PC-9 (cell line): ENCODE results near the gene ETV3L. TPM values are rescaled to one million over a fixed set of nuclear protein-coding genes. Genes with fewer than 3 reads are reported as not detected.

Experiments
- BruUV-seq: library from RNA; stranded (reverse); fragments of 400-500 nt; replicated peaks from 2 replicates; lab custom pipeline; 2021; lab: Mats Ljungman, UMichigan
- CTCF ChIA-PET: fragments of 300-600 bp; sonication (Branson Sonifier 250); formaldehyde crosslinking; loops from one replicate; lab custom pipeline; 2022; ENCODE audit warnings: antibody characterized with exemption; lab: Charles Lee
- POLR2A ChIA-PET: fragments of 300-600 bp; sonication (Branson Sonifier 250); formaldehyde crosslinking; loops from one replicate; lab custom pipeline; 2022; ENCODE audit warnings: antibody characterized with exemption; ENCODE audit not compliant: unreplicated experiment; lab: Charles Lee
- DNase-seq, 2 experiments: peaks; one replicate each; pipeline versions ENCODE4 v3.0.0 to v3.0.0-alpha.2; 2015 to 2022; ENCODE audit warnings: mixed read lengths in 1 of 2
- H2AFZ ChIP-seq: fragments of 200-600 bp; sonication (generic); 2 replicates; pipeline ENCODE4 v1.8.1; 2017; ENCODE audit warnings: antibody characterized with exemption
- H3F3A ChIP-seq: fragments of 200-600 bp; sonication (generic); 2 replicates; pipeline ENCODE4 v1.8.1; 2017; ENCODE audit warnings: antibody characterized with exemption, mild to moderate bottlenecking, low read depth; ENCODE audit not compliant: insufficient read depth
- H3K27ac ChIP-seq: fragments of 200-600 bp; sonication (generic); 2 replicates; pipeline ENCODE4 v1.6.1; 2016; ENCODE audit warnings: mixed run types
- H3K27me3 ChIP-seq: fragments of 200-600 bp; sonication (generic); 2 replicates; pipeline ENCODE4 v1.6.1; 2016; ENCODE audit warnings: low read depth, mixed run types; ENCODE audit not compliant: insufficient read depth
- H3K36me3 ChIP-seq: fragments of 200-600 bp; sonication (generic); 2 replicates; pipeline ENCODE4 v1.6.1; 2016; ENCODE audit warnings: low read depth, mixed run types
- H3K4me1 ChIP-seq: fragments of 200-600 bp; sonication (generic); replicated peaks from 2 replicates; pipeline ENCODE4 v1.6.1; 2016; ENCODE audit warnings: mixed run types; ENCODE audit not compliant: insufficient read depth
- H3K4me2 ChIP-seq: fragments of 200-600 bp; sonication (generic); 2 replicates; pipeline ENCODE4 v1.6.1; 2017; ENCODE audit warnings: mixed run types
- H3K4me3 ChIP-seq: fragments of 200-600 bp; sonication (generic); 2 replicates; pipeline ENCODE4 v1.6.1; 2016; ENCODE audit warnings: mixed run types
- H3K79me2 ChIP-seq: fragments of 200-600 bp; sonication (generic); 2 replicates; pipeline ENCODE4 v1.6.1; 2017; ENCODE audit warnings: low read depth, mixed run types
- H3K9me2 ChIP-seq: fragments of 200-600 bp; sonication (generic); 2 replicates; pipeline ENCODE4 v1.8.1; 2017; ENCODE audit warnings: mild to moderate bottlenecking; ENCODE audit not compliant: insufficient read depth
- H3K9me3 ChIP-seq: fragments of 200-600 bp; sonication (generic); 2 replicates; pipeline ENCODE4 v1.8.1; 2016; ENCODE audit warnings: low read depth; ENCODE audit not compliant: insufficient read depth
- H4K20me1 ChIP-seq: fragments of 200-600 bp; sonication (generic); 2 replicates; pipeline ENCODE4 v1.8.1; 2017; ENCODE audit not compliant: insufficient read depth
- EZH2 ChIP-seq: fragments of 200-600 bp; sonication (generic); IDR thresholded peaks from 2 replicates; pipeline ENCODE4 v1.8.0; 2017; ENCODE audit warnings: antibody characterized with exemption, low read depth
- intact Hi-C: fragments of 100-400 bp; cut with micrococcal nuclease; formaldehyde crosslinking; loops from one replicate; pipeline ENCODE4 v1.10.0; 2022; ENCODE audit not compliant: unreplicated experiment
- total RNA-seq: library from RNA; stranded (reverse); gene quantifications from 2 replicates; pipeline ENCODE4 v1.2.3, GENCODE V29; 2021
- TF ChIP-seq, protein P1 (sequence below): fragments of 200-600 bp; sonication (generic); conservative IDR thresholded peaks from 2 replicates; pipeline ENCODE4 v1.6.1; 2017; ENCODE audit warnings: mixed run types, antibody characterized with exemption, mild to moderate bottlenecking, moderate library complexity

ETV3L gene
- total RNA-seq, 1 experiment from 2014 or later, result not detected

DNA sequence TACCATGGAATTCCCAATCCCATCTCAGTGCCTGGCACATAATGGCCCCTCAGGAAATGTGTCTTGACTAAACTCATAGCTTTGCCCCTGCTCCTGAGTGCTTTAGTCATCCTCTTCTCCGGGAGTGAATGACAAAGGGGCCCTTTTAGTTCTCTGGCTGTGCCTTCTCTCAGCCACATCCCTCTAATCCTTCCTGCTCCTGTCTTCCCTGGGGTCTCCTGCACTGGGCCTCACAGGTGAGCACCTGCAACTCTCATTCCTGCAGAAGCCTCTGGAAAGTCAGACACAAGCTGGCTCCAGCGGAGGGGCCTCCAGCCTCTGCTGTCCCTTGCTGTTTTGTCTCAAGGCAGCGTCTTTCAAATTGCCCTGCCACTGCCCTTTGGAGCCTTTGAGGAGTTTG, 14.0 kb upstream of the ETV3L start:
- Histone ChIP-seq H3K27ac (no peak overlapping the region), H2AFZ (no peak overlapping the region), H3K4me3 (no peak overlapping the region), H3K4me1 (no peaks in the 10 kb centered on the region), H3K9me3 (no peaks in the 10 kb centered on the region), H3K36me3 (no peaks in the 10 kb centered on the region), H3F3A (no peaks in the 10 kb centered on the region), H4K20me1 (no peaks in the 10 kb centered on the region), H3K79me2 (no peaks in the 10 kb centered on the region), H3K27me3 (no peaks in the 10 kb centered on the region), H3K4me2 (no peak overlapping the region), H3K9me2 (no peaks in the 10 kb centered on the region)
- ChIA-PET POLR2A (no interaction called here), CTCF (no interaction called here)
- BruUV-seq, result no TSS peak
- TF ChIP-seq, protein P1, sequence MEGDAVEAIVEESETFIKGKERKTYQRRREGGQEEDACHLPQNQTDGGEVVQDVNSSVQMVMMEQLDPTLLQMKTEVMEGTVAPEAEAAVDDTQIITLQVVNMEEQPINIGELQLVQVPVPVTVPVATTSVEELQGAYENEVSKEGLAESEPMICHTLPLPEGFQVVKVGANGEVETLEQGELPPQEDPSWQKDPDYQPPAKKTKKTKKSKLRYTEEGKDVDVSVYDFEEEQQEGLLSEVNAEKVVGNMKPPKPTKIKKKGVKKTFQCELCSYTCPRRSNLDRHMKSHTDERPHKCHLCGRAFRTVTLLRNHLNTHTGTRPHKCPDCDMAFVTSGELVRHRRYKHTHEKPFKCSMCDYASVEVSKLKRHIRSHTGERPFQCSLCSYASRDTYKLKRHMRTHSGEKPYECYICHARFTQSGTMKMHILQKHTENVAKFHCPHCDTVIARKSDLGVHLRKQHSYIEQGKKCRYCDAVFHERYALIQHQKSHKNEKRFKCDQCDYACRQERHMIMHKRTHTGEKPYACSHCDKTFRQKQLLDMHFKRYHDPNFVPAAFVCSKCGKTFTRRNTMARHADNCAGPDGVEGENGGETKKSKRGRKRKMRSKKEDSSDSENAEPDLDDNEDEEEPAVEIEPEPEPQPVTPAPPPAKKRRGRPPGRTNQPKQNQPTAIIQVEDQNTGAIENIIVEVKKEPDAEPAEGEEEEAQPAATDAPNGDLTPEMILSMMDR, result no peak
- DNase-seq, result no peak
- intact Hi-C loops, result no loop called here

DNA sequence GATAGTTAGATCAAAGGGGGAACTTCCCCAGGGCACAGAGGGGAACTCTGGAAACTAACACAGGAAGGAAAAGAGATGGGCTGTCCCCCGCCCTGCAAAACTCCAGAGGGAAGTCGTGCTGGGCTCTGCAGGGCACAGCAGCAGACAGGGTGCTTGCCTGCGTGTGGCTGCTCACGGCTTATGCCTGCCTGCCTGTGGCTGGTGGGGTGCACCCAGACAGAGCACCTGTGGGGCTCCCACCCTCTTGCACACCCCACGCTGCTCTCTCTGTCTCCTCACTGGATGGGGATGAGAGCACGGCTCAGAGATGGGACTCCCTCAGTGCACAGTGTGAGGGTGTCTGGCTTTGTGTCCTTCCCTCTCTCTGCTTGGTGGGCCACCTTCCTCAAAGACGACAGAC, 13.5 kb upstream of the ETV3L start:
- POLR2A ChIA-PET, result no interaction called here
- CTCF ChIA-PET, result no interaction called here

DNA sequence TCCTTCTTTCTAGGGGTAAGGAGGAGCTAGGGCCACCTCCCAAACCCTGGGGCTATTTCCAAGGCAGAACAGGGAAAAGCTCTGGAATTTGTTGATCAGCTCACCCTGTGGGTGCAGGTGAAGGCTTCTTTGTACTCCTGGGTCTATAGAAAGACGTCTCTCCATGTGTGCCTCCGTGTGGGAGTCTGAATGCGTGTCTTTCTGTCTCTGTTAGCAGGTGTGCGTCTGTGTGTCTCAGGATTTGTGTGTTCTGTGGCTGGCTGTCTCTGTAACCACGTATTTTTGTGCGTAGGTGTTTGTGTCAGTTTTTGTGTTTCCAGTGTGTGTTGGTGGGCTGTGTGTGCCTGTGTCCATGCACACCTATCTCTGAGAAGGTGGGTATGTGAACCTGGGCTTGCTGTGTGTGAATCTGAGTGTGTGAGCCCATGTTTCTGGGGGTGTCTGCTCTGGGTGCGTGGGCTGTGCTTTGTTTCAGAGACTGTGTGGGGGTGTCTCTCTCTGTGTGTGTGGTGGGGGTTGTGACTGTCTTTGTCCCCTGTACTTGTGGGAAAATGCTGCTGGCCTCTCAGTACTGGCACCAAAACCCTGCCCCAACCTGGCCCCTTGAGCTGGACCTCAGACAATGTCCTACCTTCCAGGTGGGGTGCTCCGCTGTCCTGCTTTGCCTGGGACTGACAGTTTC, 12.7 kb upstream of the ETV3L start:
- Histone ChIP-seq H3K36me3 (no peaks in the 10 kb centered on the region), H3F3A (no peaks in the 10 kb centered on the region), H3K27ac (no peak overlapping the region), H3K4me2 (no peak overlapping the region), H3K27me3 (no peaks in the 10 kb centered on the region), H3K9me2 (no peaks in the 10 kb centered on the region), H4K20me1 (no peaks in the 10 kb centered on the region), H3K79me2 (no peaks in the 10 kb centered on the region), H3K4me1 (no peaks in the 10 kb centered on the region), H3K4me3 (no peak overlapping the region), H3K9me3 (no peaks in the 10 kb centered on the region), H2AFZ (no peak overlapping the region)
- ChIA-PET POLR2A (no interaction called here), CTCF (interaction anchor here (0.7 kb wide), 1 partner anchor 42 kb away, joined by 5 read pairs; no protein-coding TSS in a partner anchor)
- no TSS peak for BruUV-seq
- no peak for TF ChIP-seq EZH2
- TF ChIP-seq, protein P1, result no peak
- intact Hi-C loops, result no loop called here
- no peak for DNase-seq

More for the DNA sequence above, 13.5 kb upstream of the ETV3L start:
- H3K4me1 ChIP-seq, result no peaks in the 10 kb centered on the region
- intact Hi-C loops, result no loop called here
- no peak for DNase-seq
- no peaks in the 10 kb centered on the region for H3K27me3 ChIP-seq
- no peaks in the 10 kb centered on the region for H3K79me2 ChIP-seq
- BruUV-seq, result no TSS peak
- no peak for TF ChIP-seq EZH2
- TF ChIP-seq, protein P1, result no peak
- H3K9me3 ChIP-seq, result no peaks in the 10 kb centered on the region
- no peaks in the 10 kb centered on the region for H3K9me2 ChIP-seq
- no peaks in the 10 kb centered on the region for H4K20me1 ChIP-seq
- H2AFZ ChIP-seq, result no peak overlapping the region
- H3F3A ChIP-seq, result no peaks in the 10 kb centered on the region
- H3K4me2 ChIP-seq, result no peak overlapping the region
- no peak overlapping the region for H3K27ac ChIP-seq
- H3K36me3 ChIP-seq, result no peaks in the 10 kb centered on the region
- no peak overlapping the region for H3K4me3 ChIP-seq
